HL-60 (cell line): Measurements from ENCODE around the gene CACNA1C.

Experiments used
- DNase-seq, 2 experiments: peaks; one replicate each; pipeline ENCODE4 v3.0.0-alpha.2; 2010 to 2020; ENCODE audit warnings: low read depth in 1 of 2, low spot score in 1 of 2
- H3K27ac ChIP-seq: fragments of 250-450 bp; sonication (Bioruptor Pico); replicated peaks from 2 replicates; pipeline ENCODE4 v1.5.1; 2020; ENCODE audit warnings: mild to moderate bottlenecking, moderate library complexity
- H3K27me3 ChIP-seq: fragments of 250-450 bp; sonication (Bioruptor Pico); 2 replicates; pipeline ENCODE4 v1.5.1; 2021; ENCODE audit warnings: mild to moderate bottlenecking, moderate library complexity; ENCODE audit not compliant: insufficient read depth, poor library complexity, severe bottlenecking
- H3K4me3 ChIP-seq: replicated peaks from 2 replicates; pipeline ENCODE4 v1.5.1; 2011; ENCODE audit warnings: mild to moderate bottlenecking, control low read depth, low read length; ENCODE audit not compliant: insufficient read depth
- CTCF ChIP-seq: IDR thresholded peaks from one replicate; pipeline ENCODE4 v1.5.1; 2011; ENCODE audit warnings: low read length, control low read depth, inconsistent platforms; ENCODE audit not compliant: insufficient read depth
- GABPA ChIP-seq: IDR thresholded peaks from 2 replicates; pipeline ENCODE4 v1.6.1; 2012; ENCODE audit warnings: low read depth
- POLR2AphosphoS5 ChIP-seq: IDR thresholded peaks from 2 replicates; pipeline ENCODE4 v1.6.1; 2012; ENCODE audit warnings: low read depth
- REST ChIP-seq: IDR thresholded peaks from 2 replicates; pipeline ENCODE4 v1.6.1; 2012; ENCODE audit warnings: low read depth; ENCODE audit not compliant: insufficient replicate concordance
- SPI1 ChIP-seq: IDR thresholded peaks from 2 replicates; pipeline ENCODE4 v1.6.1; 2012; ENCODE audit warnings: low read depth, mild to moderate bottlenecking, borderline replicate concordance

The CACNA1C gene

GRCh38 chr12:2324387-2324786, 271.6 kb downstream of the CACNA1C start:
- TF ChIP-seq SPI1 (no peak), POLR2AphosphoS5 (no peak), CTCF (no peak), GABPA (no peak), REST (no peak)
- Histone ChIP-seq H3K27ac (no peak overlapping the region), H3K27me3 (no peaks in the 10 kb centered on the region), H3K4me3 (no peak overlapping the region)
- no peak for DNase-seq

GRCh38 chr12:2325519-2325918, 272.7 kb downstream of the CACNA1C start:
- Histone ChIP-seq H3K4me3 (no peak overlapping the region), H3K27ac (no peak overlapping the region), H3K27me3 (no peaks in the 10 kb centered on the region)
- DNase-seq = no peak
- TF ChIP-seq SPI1 (no peak), REST (no peak), GABPA (no peak), POLR2AphosphoS5 (no peak), CTCF (no peak)

- Histone ChIP-seq H3K27me3 (no peaks in the 10 kb centered on the region), H3K27ac (no peak overlapping the region), H3K4me3 (no peak overlapping the region)
- TF ChIP-seq REST (no peak), CTCF (no peak), POLR2AphosphoS5 (no peak), SPI1 (no peak), GABPA (no peak)
- no peak for DNase-seq
These were observed 273.7 kb downstream of the CACNA1C start for GRCh38 chr12:2326470-2326869.
